HG03575 (cell line): ENCODE results near the gene SERPINA5.

Experiments used
- ATAC-seq: cut with Tn5 transposase; IDR thresholded peaks from one replicate; pipeline ENCODE4 v1.9.1; 2021; ENCODE audit not compliant: unreplicated experiment, insufficient number of reproducible peaks, low FRiP score; ENCODE audit errors: extremely low read depth

Gene SERPINA5

GRCh38 chr14:94581127-94581999 lies at the start of gene SERPINA5:
TSS of gene SERPINA5 (plus strand) at chr14:94581426. CDS start at chr14:94587363, 5,937 bp downstream.
- no peak for ATAC-seq

GRCh38 chr14:94532447-94532846 lies 48.8 kb upstream of the SERPINA5 start:
- ATAC-seq: no peak

- no peak for ATAC-seq
Measured at GRCh38 chr14:94535506-94535905, 45.7 kb upstream of the SERPINA5 start.

- ATAC-seq: no peak
Measured at GRCh38 chr14:94536836-94537235, 44.4 kb upstream of the SERPINA5 start.

GRCh38 chr14:94538070-94538740 lies 43.0 kb upstream of the SERPINA5 start:
- ATAC-seq: no peak

GRCh38 chr14:94539181-94539580 lies 42.0 kb upstream of the SERPINA5 start:
- ATAC-seq: no peak

- no peak for ATAC-seq
Measured at GRCh38 chr14:94540031-94540794, 41.0 kb upstream of the SERPINA5 start.

- ATAC-seq: no peak
Measured at GRCh38 chr14:94541234-94541975, 39.8 kb upstream of the SERPINA5 start.

GRCh38 chr14:94542111-94542810 lies 39.0 kb upstream of the SERPINA5 start:
- no peak for ATAC-seq

- ATAC-seq: no peak
Measured at GRCh38 chr14:94542811-94543440, 38.3 kb upstream of the SERPINA5 start.

- no peak for ATAC-seq
Measured at GRCh38 chr14:94543449-94544124, 37.6 kb upstream of the SERPINA5 start.

GRCh38 chr14:94544726-94545125 lies 36.5 kb upstream of the SERPINA5 start:
- ATAC-seq: no peak

- ATAC-seq: no peak
Measured at GRCh38 chr14:94545131-94545841, 35.9 kb upstream of the SERPINA5 start.

GRCh38 chr14:94547151-94547680 lies 34.0 kb upstream of the SERPINA5 start:
- no peak for ATAC-seq

GRCh38 chr14:94547726-94548125 lies 33.5 kb upstream of the SERPINA5 start:
- no peak for ATAC-seq

- no peak for ATAC-seq
Measured at GRCh38 chr14:94548131-94548998, 32.9 kb upstream of the SERPINA5 start.
